HG02610 (cell line): ENCODE results near the gene FBXO8.
A peak's percentile ranks its signal among the peaks of the same experiment; 100 is the strongest.

Experiments used
- ATAC-seq: cut with Tn5 transposase; IDR thresholded peaks from one replicate; pipeline ENCODE4 v1.9.1; 2021; ENCODE audit warnings: mild to moderate bottlenecking, moderate library complexity; ENCODE audit not compliant: unreplicated experiment

Gene FBXO8

DNA sequence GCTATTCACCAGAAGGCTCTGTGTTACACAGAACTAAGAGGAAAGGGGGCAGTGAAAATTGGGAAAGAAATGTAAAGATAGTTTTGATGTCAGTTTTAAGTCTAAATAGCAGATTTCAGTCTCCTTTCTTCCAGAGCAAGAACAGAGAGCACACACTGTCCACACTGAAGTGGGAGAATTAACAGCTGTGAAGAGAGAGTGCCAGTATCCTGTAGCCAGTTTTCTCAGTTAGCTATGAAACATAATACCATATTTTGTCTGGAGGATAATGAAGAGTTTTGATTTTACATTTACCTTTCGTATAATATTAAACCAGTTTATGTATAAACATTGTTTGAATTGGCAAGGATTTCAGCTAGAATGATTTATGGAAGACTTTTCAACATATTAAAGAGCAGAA, 35.1 kb downstream of the FBXO8 start:
- ATAC-seq: no peak

DNA sequence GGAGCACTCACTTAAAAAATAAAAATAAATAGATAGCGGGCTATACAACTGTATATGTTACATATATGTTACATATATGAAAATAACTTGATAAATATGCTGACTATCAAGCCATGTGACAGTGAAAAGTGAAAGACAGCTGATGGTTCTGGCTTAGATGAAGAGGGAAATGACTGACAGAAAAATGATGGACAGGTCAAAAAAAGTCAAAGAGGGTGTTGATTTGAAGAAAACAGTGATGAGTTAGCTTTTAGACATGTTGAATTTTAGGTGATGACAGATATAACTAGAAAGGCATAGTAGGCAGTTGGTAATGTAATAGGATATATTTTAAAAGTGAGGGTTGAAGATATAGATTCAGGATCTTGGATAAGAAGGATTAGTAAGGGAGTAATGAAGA, 37.8 kb downstream of the FBXO8 start:
- ATAC-seq: no peak

DNA sequence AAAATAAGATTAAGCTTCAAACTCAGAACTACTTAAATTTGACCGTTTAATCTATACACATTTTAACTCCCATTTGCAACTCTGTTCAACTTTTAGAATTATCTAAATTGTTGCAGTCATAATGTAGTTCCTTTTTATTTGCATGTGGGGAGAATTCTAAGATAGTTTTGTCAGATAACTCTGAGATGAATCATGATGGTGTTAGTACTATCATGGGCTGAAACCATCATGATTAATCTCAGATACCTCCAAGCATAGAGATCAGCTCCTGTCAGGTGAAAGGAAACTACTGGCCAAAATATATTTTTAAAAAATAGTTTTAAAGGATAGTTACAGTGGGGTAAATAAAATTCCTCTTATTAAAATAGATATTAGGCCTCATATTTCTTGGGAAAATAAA, 39.0 kb downstream of the FBXO8 start:
- peak; percentile 81 for ATAC-seq

DNA sequence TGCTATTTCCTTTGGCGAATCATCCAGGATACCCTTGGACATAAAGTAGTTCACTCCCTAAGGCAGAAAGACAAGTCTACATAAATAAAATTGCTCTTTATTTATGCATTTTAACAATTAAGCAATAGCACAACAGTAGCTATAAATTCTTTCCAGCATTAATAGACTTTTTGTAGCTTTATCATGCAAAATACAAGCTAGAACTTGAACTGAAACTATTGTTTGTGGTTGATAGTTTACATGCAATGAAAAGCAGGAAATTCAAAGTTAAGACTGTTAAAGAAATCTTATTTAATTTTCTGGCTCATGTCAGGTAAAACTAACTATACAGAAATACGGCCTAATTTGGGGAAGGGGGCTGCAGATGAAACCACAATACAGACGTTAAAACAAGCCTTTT, 42.3 kb downstream of the FBXO8 start:
- ATAC-seq: no peak

DNA sequence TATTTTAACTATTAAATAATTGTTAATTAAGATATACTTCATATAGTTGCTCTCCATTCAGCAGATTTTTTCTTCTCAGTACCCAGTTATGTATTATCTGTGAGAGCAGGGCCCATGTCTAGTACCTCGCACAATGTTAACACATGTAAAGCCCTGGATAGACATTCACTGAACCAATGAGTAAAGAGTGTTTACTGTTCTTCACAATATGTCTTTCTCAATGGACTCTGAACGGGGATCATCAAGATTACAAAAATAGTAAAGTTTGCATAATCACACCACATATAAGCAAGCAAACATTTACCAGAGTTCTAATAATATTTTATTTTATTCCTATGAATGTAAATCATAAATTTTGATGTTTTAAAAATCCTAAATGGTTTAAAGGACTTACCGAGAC, 47.1 kb downstream of the FBXO8 start:
- no peak for ATAC-seq

DNA sequence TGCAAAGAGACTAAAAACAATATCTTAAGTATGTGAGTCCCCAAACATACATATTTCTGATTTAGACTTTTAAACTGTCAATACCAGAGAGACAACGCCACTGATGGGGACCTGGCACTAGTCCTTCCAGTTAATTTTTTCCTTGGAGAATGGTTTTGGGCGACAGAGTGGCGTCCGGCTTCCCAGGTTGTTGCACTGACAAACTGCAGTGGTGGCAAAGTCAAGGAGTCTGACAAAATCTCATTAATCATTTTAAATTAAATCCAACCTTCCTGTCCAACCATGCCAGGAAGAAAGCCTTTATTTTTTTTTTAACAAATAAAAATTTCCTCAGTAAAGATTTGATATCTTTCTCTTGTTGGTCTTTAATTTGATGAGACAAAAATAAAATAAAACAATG, 52.8 kb downstream of the FBXO8 start:
- no peak for ATAC-seq

DNA sequence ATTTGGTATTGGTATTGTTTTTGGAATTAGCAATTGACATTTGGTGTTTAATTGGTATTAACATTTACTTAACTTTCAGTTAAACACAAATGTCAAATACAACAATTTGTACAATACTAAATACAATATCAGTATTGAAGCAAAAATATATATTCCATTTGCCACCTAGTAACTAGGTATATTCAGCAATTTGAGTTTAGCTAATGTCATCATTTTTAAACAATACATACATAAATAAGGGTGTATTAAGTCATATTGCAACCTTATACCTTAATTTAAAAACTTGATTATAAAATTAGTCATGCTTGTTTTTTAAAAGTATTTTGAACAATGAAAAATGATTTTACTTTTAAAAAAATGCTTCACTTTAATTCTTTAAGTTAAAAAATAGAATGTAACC, 53.3 kb downstream of the FBXO8 start:
- no peak for ATAC-seq

DNA sequence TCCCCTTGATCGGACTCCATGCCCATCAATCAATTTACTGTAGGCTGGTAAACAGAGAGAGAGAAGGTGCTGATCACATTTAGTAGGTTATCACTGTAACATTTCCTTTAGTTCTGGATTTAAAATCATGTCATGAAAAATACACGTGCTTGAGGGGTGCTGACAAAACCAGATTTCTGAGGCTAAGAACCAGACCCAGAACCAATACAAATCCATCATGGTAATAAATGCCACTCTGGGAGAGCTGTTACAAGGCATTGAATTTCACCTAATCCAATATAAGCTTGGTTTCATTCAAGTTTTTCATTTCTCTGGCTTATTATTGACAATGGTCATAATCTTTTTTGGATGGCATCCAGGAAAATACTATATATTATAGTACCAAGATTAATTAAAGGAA, 54.5 kb downstream of the FBXO8 start:
- no peak for ATAC-seq

DNA sequence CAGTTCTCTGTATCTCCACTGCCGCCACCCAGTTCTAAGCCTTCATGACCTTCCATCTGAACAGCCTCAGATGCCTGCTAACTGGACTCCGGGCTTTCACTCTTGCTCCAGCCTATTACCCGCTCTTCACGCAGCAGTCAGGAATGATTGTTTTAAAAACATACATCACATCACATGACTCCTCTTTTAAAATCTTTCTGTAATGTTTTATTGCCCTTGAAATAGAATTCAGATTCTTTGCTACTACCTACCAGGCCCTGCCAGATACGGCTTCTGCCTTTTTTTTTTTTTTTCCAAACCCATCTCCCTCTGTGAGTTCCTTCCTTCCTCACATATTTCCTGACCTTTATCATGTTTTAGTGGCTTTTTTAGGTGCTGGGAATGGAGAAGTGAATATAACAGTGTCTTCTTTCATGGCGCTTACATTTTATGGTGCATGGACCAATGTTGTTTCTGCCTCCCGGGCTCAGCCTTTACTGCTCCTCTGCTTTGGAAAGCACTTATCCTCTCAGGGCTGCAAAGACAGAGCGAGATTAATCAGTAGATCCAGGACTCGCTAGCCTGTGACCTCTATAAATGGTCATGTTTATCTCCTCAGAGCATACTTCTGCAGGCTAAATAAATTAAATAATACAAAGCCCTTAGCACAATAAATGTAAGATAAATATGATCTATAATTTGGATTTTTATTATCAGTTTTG, 58.0 kb downstream of the FBXO8 start:
- ATAC-seq: no peak

DNA sequence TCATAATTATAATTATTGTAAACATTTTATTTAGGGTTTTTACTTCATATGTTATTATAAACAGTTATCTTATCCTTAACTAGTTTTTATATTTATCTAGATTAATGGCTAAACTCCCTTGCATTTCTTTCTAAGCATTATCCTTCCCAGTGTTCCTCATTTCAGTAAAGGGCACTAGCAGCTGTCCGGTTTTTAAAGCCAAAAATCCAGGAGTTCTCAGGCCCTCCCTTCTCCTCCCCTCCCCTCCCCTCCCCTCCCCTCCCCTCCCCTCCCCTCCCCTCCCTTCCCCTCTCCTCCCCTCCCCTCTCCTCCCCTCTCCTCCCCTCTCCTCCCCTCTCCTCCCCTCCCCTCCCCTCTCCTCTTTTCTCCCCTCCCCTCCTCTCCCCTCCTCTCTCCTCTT, 58.9 kb downstream of the FBXO8 start:
- ATAC-seq: no peak

DNA sequence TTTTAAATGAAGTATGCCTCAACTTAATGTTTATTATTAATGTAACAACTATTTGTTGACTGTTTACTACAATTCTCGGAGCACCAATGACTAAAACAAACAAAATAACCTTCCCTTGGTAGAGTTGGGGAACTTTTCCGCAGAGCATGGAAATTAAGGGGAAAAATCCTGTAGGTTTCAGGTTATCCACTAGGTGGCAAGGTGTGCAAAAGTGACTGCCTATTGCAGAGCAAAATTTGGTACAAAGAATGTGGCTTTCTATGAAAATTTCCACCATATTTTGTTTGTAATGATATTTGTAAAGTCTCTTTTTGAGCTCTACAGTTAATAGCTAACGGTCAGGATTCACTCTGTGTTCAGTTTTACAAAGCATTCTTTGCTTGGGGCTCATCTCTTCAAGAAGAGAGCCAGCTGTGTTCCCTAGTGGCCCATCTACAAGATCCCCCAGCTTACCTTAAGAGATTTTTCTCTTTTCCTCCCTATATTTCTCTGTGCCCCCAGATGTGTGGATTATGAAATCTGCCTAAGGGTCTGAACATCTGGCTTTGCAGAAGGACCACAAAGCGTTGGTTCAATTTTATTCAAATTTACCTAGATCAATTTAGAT, 61.1 kb downstream of the FBXO8 start:
- ATAC-seq: peak; percentile 70

DNA sequence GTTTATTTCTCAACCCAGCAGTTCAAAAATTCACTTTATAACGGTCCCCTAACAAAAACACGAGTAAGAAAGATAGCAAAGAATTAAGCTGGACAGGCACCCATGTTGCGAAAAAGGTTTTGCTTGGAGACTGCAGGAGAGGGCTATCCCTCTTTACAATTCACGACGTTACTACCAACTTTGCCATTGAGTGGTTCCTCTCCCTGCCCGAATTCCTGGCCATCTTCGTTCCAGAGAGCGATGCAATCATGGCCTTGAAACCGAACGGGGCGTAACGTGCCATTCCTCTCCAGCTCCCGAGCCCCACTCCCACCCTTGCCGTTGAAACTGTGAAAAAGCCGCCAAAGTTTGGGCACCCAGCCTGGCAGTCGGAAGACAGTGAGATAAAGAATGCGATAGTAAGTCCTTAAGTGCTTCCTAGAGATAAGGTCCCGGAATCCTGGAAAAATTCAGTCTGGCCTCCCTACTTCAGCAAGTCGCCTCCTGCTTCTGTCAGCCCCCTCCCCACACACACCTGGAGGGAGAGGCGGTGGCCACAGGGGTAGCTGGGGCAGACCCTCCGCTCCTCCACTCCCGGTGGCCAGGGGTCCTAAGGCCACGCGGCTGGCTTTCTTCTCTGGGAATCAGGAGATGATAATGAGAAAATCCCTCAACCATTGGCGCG, 65.2 kb downstream of the FBXO8 start:
- ATAC-seq: no peak

DNA sequence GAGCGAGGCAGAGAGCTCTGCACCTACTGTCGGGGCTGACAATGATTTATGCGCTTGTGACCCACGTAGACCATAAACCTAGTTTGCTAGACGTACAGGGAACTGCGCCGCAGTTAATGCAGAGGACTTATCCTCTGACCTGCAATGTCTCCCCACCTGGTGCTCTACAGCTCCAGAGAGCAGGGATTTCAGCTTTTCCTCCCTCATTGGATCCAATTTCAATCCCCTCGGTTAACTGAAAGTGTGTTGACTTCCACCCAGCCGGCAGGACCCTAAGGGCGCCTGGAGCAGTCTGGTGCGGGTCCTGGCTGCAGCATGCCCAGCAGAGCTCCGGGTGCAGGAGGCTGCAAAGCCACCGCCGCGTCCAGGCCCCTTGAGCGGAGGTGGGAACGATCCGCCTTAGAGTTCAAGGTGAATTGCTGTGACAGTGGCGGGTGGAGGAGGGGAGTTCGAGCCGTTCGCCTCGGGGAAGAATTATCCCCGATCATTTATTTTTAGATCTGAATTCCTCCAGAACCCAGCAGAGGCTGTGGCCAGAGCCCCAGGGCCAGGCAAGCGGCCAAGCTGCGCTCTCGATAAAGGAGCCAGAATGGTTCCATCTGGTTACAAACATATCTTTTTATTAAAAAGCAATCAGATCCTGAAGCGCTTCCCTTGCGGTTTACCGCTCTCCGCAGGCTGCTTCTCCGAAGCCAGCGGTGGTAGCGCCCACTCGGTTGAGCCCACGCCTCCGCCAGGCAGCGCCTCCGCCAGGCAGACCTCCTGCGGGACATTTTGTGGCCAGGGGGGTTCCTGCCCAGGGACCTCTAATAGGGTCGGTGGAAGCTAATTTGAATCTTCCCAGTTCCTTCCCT, 66.0 kb downstream of the FBXO8 start:
- no peak for ATAC-seq

DNA sequence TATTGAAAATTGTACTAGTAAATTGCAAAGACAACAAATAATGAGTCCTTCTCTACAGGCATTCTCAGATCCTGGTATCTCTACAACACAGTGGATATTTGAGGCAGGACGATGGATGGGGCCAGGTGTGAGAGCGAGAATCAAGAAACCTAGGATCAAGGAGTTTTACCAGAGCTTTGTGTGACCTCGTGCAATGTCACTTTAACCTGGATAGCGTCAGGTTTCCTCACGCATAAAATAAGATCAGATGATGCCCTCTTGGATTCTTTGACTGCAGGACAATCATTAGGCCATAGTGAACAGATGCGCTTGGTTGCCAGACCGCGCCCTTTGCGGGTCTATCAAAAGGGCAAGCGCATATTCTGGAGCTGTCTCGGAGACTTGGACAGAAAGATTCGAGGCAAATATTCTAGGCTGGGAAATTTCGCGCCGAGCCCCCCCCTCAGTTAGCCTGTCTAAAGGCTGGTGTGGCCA, 66.6 kb downstream of the FBXO8 start:
- no peak for ATAC-seq

DNA sequence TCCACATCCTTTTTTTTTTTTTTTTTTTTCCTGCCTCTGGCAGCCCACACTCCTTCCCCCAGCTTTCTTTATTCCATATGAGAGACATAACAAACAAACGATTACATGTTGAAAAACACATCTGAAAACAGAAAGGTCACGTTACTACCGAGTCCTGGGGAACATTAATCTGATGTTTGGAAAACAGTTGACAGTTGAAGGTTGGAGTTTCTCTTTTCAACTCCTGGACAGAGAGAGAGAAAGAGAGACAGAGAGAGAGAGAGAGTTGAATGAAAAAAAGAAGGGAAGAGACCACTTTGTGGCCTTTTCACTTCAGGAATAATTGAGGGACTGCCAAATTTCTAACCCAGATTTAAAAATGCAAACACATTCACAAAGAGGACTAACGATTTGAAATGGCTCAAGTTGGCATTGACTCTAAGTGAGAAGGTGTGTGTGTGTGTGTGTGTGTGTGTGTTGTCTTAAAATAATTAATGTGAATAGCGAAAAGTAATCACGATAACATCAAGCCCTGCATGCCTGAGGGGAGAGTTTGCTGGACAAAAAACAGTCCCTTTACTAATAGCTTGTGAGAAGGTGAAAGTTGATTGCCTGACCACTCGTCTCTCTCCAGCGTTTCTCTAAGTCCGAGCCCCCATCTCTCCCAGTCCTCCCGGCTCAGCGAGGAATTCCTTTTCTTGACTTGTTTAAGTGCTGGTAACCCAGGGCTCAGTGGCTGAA, 67.3 kb downstream of the FBXO8 start:
- no peak for ATAC-seq

DNA sequence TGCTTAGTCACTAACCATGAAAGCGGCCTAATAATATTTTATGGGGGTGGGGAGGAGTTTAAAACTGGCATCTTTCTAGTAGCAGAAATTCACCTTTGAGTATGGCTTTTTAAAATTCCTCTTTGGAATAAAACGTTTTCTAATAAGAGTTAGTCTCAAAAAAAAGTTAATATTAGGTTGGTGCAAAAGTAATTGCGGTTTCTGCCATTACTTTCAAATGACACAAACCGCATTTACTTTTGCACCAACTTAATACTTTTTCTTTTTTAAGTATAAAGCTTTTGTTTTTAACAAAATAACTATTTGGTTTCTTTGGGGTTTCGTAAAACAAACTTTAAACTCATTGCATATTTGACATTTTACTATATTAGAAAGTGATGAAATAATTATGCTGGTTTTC, 68.4 kb downstream of the FBXO8 start:
- ATAC-seq: no peak

DNA sequence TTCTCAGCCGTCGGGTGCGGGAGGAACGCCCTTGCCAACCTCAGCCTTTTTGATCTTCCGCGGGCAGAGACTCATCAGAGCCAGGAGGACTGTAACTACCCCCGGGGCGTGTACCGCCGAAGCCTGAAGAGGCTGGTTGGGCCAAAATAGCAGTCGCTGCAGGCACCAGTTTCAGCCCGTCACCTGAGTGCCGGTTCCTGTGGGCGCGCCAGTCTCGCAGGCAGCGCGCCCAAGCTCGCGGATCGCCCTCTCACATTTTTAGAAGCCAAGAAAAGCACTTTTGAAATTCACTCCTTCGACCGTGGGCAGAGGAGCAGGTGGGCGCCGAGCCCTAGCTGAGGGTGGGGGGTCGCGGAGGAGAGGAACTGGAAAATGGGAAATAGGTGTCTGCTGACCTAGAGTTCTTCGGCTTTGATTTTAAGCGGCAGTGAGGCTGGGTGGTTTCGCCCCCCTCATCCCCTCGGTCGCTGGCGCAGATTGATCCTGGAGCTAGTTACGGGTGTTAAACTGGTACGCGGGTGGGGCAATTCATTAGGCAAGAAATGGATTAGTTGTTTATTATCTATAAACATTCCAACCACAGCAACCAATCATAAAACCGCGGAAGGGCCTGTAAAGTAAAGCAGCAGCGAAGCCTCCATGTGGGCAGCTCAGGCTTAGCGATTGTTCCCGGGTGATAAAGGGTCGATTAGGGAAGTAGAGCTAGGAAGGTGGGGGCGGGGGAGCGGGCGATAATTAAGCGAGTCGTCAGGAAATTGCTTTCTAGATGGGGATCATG, 69.2 kb downstream of the FBXO8 start:
- no peak for ATAC-seq

DNA sequence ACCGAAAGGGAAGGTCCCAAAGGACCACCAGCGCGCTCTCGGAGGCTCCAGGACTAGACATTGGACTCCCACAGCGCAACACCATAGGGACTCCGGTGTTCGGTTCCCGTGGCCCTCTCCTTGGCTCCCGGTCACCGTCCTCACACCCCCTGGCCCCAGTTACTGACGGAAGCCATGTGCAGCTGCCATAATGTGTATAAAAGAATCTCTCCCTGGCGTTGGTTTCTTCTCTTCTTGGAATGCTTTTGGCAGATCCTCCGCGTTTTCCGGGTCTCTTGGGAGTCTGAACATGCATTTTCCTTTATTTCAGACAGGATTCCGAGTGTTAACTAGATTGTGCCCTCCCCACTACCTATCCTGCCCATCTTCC, 69.8 kb downstream of the FBXO8 start:
- ATAC-seq: no peak

DNA sequence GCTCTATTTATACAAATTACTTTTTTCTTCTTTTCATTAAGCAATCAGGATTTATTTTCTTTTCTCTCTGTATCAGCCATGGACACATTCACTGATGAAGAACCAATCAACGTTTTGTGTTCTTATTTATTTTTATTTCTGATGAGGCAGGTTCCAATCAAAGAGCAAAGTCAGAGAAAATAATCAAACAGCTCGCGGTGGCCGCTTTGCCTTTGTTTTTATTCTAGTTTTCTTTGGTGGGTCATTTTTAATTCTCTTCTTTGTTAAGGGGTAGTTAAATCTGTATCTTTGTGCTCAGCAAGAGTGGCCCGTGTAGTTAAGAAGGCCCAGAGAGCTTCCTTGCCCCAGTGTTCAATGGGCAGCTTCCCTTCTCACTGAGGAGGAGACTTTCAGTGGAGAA, 71.4 kb downstream of the FBXO8 start:
- no peak for ATAC-seq

DNA sequence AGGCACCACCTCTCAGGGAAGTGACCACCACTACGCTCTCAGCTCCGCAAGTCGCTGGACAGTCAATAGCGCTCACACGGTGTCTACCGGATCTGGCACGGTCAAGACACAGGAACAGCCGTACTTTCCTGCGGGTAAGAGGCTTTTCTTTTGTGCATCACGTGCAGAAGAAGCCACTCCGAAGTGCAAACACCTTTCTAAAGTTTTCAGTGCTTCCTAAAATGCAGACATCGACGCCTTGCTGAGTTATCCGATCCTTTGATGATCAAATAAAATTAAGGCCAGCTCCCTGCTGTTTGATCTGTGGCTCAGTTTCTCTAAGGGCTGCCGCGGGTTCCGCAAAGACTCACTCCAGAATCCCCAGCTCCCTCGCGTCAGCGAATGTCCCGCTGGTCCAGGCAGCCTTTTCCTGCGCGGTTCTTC, 71.8 kb downstream of the FBXO8 start:
- ATAC-seq: no peak
